Activated T-cell treated with anti-CD3 and anti-CD28 coated beads, Interleukin-2, amount 50 U/mL, for 24 hours (primary cell): ENCODE results near the gene STK33.
"Not testable (repeated sequence)": the region's sequence is repeated elsewhere in the genome, so short reads cannot be mapped to it uniquely, and the experiment has no call there.

Source experiments
- DNase-seq: peaks from one replicate; pipeline ENCODE4 v3.0.0-alpha.2; 2020
- H3K27ac Mint-ChIP-seq: 2 replicates; pipeline ENCODE4 v1.8.0; 2020; ENCODE audit warnings: mild to moderate bottlenecking, mixed read lengths
- H3K27me3 Mint-ChIP-seq: 2 replicates; pipeline ENCODE4 v1.8.0; 2020; ENCODE audit warnings: mixed read lengths
- H3K36me3 Mint-ChIP-seq: 2 replicates; pipeline ENCODE4 v1.8.0; 2020; ENCODE audit warnings: low read depth, mixed read lengths
- H3K4me1 Mint-ChIP-seq: 2 replicates; pipeline ENCODE4 v1.8.0; 2020; ENCODE audit warnings: low read depth, mixed read lengths
- H3K4me3 Mint-ChIP-seq: 2 replicates; pipeline ENCODE4 v1.8.0; 2020; ENCODE audit warnings: mild to moderate bottlenecking, moderate library complexity, mixed read lengths
- H3K9me3 Mint-ChIP-seq: 2 replicates; pipeline ENCODE4 v1.8.0; 2020; ENCODE audit warnings: mixed read lengths

Gene STK33

GRCh38 chr11:8533332-8533731 lies 60.7 kb downstream of the STK33 start:
- Mint-ChIP-seq H3K27ac (no peak overlapping the region), H3K27me3 (no peaks in the 10 kb centered on the region), H3K4me1 (no peaks in the 10 kb centered on the region), H3K36me3 (no peaks in the 10 kb centered on the region), H3K4me3 (no peak overlapping the region), H3K9me3 (no peaks in the 10 kb centered on the region)
- no peak for DNase-seq

GRCh38 chr11:8532475-8532874 lies 61.6 kb downstream of the STK33 start:
- H3K4me3 Mint-ChIP-seq: no peak overlapping the region

GRCh38 chr11:8531982-8532381 lies 62.0 kb downstream of the STK33 start:
- H3K9me3 Mint-ChIP-seq: no peaks in the 10 kb centered on the region
- H3K4me1 Mint-ChIP-seq: no peaks in the 10 kb centered on the region
- DNase-seq: no peak
- H3K36me3 Mint-ChIP-seq: no peaks in the 10 kb centered on the region
- no peak overlapping the region for H3K27ac Mint-ChIP-seq
- no peaks in the 10 kb centered on the region for H3K27me3 Mint-ChIP-seq
- no peak overlapping the region for H3K4me3 Mint-ChIP-seq

More at GRCh38 chr11:8532475-8532874, 61.6 kb downstream of the STK33 start:
- Mint-ChIP-seq H3K27ac (no peak overlapping the region), H3K4me1 (no peaks in the 10 kb centered on the region), H3K9me3 (no peaks in the 10 kb centered on the region), H3K27me3 (no peaks in the 10 kb centered on the region), H3K36me3 (no peaks in the 10 kb centered on the region)
- no peak for DNase-seq

GRCh38 chr11:8531312-8531711 lies 62.7 kb downstream of the STK33 start:
- no peak overlapping the region for H3K27ac Mint-ChIP-seq
- no peak for DNase-seq
- H3K4me3 Mint-ChIP-seq: no peak overlapping the region
- no peaks in the 10 kb centered on the region for H3K4me1 Mint-ChIP-seq
- H3K9me3 Mint-ChIP-seq: no peaks in the 10 kb centered on the region
- no peaks in the 10 kb centered on the region for H3K36me3 Mint-ChIP-seq
- no peaks in the 10 kb centered on the region for H3K27me3 Mint-ChIP-seq

GRCh38 chr11:8527939-8528338 lies 66.1 kb downstream of the STK33 start:
- no peaks in the 10 kb centered on the region for H3K4me1 Mint-ChIP-seq
- no peaks in the 10 kb centered on the region for H3K27me3 Mint-ChIP-seq

GRCh38 chr11:8523396-8523795 lies 70.6 kb downstream of the STK33 start:
- no peaks in the 10 kb centered on the region for H3K36me3 Mint-ChIP-seq
- DNase-seq: no peak
- no peaks in the 10 kb centered on the region for H3K27me3 Mint-ChIP-seq
- no peaks in the 10 kb centered on the region for H3K4me1 Mint-ChIP-seq
- peaks cover 9% of the 10 kb centered on the region for H3K9me3 Mint-ChIP-seq
- H3K4me3 Mint-ChIP-seq: no peak overlapping the region
- no peak overlapping the region for H3K27ac Mint-ChIP-seq

More at GRCh38 chr11:8527939-8528338, 66.1 kb downstream of the STK33 start:
- DNase-seq: no peak
- no peaks in the 10 kb centered on the region for H3K9me3 Mint-ChIP-seq
- no peak overlapping the region for H3K27ac Mint-ChIP-seq
- H3K36me3 Mint-ChIP-seq: no peaks in the 10 kb centered on the region
- no peak overlapping the region for H3K4me3 Mint-ChIP-seq

- Mint-ChIP-seq H3K4me1 (no peaks in the 10 kb centered on the region), H3K9me3 (peaks cover 2% of the 10 kb centered on the region), H3K4me3 (no peak overlapping the region), H3K36me3 (no peaks in the 10 kb centered on the region), H3K27me3 (peaks cover 29% of the 10 kb centered on the region), H3K27ac (no peak overlapping the region)
- no peak for DNase-seq
Measured at GRCh38 chr11:8512547-8512946, 81.5 kb downstream of the STK33 start.

GRCh38 chr11:8503910-8504364 lies 90.1 kb downstream of the STK33 start:
- no peak for DNase-seq
- no peaks in the 10 kb centered on the region for H3K36me3 Mint-ChIP-seq
- H3K4me1 Mint-ChIP-seq: no peaks in the 10 kb centered on the region
- H3K9me3 Mint-ChIP-seq: peaks cover 3% of the 10 kb centered on the region
- H3K4me3 Mint-ChIP-seq: no peak overlapping the region
- no peak overlapping the region for H3K27ac Mint-ChIP-seq
- H3K27me3 Mint-ChIP-seq: peaks cover 2% of the 10 kb centered on the region

- Mint-ChIP-seq H3K27ac (no peak overlapping the region), H3K27me3 (no peaks in the 10 kb centered on the region), H3K9me3 (peaks cover 5% of the 10 kb centered on the region), H3K4me1 (no peaks in the 10 kb centered on the region), H3K4me3 (no peak overlapping the region), H3K36me3 (no peaks in the 10 kb centered on the region)
- no peak for DNase-seq
Measured at GRCh38 chr11:8501836-8502235, 92.2 kb downstream of the STK33 start.

- H3K4me1 Mint-ChIP-seq: no peaks in the 10 kb centered on the region
- H3K27me3 Mint-ChIP-seq: peaks cover 18% of the 10 kb centered on the region
- H3K4me3 Mint-ChIP-seq: no peak overlapping the region
- H3K27ac Mint-ChIP-seq: no peak overlapping the region
- DNase-seq: no peak
- H3K36me3 Mint-ChIP-seq: no peaks in the 10 kb centered on the region
- H3K9me3 Mint-ChIP-seq: peaks cover 3% of the 10 kb centered on the region
Measured at GRCh38 chr11:8488395-8488794, 105.6 kb downstream of the STK33 start.

- Mint-ChIP-seq H3K4me3 (no peak overlapping the region), H3K4me1 (no peaks in the 10 kb centered on the region), H3K27ac (no peak overlapping the region), H3K36me3 (no peaks in the 10 kb centered on the region), H3K27me3 (peaks cover 15% of the 10 kb centered on the region), H3K9me3 (peaks cover 3% of the 10 kb centered on the region)
- DNase-seq: no peak
Measured at GRCh38 chr11:8487261-8487660, 106.8 kb downstream of the STK33 start.

- Mint-ChIP-seq H3K9me3 (peaks cover 3% of the 10 kb centered on the region), H3K4me3 (no peak overlapping the region), H3K27me3 (peaks cover 4% of the 10 kb centered on the region), H3K27ac (no peak overlapping the region), H3K4me1 (no peaks in the 10 kb centered on the region), H3K36me3 (no peaks in the 10 kb centered on the region)
- no peak for DNase-seq
Measured at GRCh38 chr11:8484251-8484650, 109.8 kb downstream of the STK33 start.

- Mint-ChIP-seq H3K4me3 (no peak overlapping the region), H3K36me3 (no peaks in the 10 kb centered on the region), H3K27ac (no peak overlapping the region), H3K27me3 (peaks cover 4% of the 10 kb centered on the region), H3K9me3 (no peaks in the 10 kb centered on the region), H3K4me1 (no peaks in the 10 kb centered on the region)
- no peak for DNase-seq
Measured at GRCh38 chr11:8480858-8481257, 113.2 kb downstream of the STK33 start.

- Mint-ChIP-seq H3K36me3 (no peaks in the 10 kb centered on the region), H3K27me3 (peaks cover 4% of the 10 kb centered on the region), H3K4me3 (no peak overlapping the region), H3K9me3 (no peaks in the 10 kb centered on the region), H3K27ac (no peak overlapping the region), H3K4me1 (no peaks in the 10 kb centered on the region)
- no peak for DNase-seq
Measured at GRCh38 chr11:8477680-8478079, 116.3 kb downstream of the STK33 start.

- no peak for DNase-seq
- no peak overlapping the region for H3K4me3 Mint-ChIP-seq
- H3K36me3 Mint-ChIP-seq: no peaks in the 10 kb centered on the region
- peaks cover 4% of the 10 kb centered on the region for H3K27me3 Mint-ChIP-seq
- no peaks in the 10 kb centered on the region for H3K9me3 Mint-ChIP-seq
- H3K27ac Mint-ChIP-seq: no peak overlapping the region
- no peaks in the 10 kb centered on the region for H3K4me1 Mint-ChIP-seq
Measured at GRCh38 chr11:8477151-8477550, 116.9 kb downstream of the STK33 start.

- not testable (repeated sequence) for H3K36me3 Mint-ChIP-seq, DNase-seq, H3K27ac Mint-ChIP-seq, H3K4me3 Mint-ChIP-seq, H3K27me3 Mint-ChIP-seq, H3K4me1 Mint-ChIP-seq
- H3K9me3 Mint-ChIP-seq: peaks cover 11% of the 10 kb centered on the region
Measured at GRCh38 chr11:8467806-8468205, 126.2 kb downstream of the STK33 start.
